NCI-H226 (cell line): ENCODE data around the gene U2AF2.
"Not testable (repeated sequence)": the region's sequence is repeated elsewhere in the genome, so short reads cannot be mapped to it uniquely, and the experiment has no call there.

Source experiments
- DNase-seq: peaks from one replicate; pipeline ENCODE4 v3.0.0-alpha.2; 2015

The U2AF2 gene

DNA sequence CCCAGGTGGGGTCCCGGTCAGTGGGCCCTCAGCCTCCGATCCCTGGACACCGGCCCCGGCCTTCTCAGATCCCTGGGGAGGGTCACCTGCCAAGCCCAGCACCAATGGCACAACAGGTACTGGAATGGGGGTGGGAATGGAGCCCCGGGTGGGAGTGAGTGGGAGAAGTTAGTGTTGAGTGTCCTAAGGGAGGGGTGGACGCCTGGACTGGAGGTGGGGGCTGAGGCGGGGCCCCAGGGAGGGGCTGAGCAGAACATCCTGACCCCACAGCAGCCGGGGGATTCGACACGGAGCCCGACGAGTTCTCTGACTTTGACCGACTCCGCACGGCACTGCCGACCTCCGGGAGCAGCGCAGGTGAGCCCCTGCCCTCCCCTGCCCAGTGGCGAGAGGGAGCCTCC, 37.8 kb downstream of the U2AF2 start:
- no peak for DNase-seq

DNA sequence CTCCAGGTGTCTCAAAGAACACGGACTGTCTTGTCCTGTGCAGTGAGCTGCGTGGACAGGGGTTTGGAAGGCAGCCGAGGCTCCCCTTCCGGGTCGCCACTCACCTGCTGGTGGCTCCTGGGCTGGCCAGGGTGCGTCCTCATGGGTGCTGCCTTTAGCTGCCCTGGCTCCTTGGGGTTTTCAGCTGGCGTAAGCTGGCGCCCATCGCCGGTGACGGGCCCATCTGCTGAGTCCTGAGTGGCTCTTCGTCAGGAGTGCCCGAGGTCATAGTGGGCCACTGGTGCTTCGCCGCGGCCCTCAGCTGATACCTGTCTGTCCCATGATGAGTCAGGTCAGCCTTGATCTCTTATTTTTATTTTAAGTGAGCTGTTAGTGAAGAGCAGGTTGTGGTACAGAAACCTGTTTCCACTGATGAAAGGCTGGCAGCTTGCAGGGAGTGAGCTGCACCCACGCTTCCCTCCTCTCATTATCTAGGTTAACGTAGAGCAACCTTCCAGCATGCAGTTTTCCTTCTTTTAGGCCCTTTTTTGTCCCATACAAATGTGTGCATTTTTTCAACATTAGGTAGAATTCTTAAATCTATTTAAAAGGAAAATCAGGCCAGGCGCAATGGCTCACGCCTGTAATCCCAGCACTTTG, 38.6 kb downstream of the U2AF2 start:
- no peak for DNase-seq

DNA sequence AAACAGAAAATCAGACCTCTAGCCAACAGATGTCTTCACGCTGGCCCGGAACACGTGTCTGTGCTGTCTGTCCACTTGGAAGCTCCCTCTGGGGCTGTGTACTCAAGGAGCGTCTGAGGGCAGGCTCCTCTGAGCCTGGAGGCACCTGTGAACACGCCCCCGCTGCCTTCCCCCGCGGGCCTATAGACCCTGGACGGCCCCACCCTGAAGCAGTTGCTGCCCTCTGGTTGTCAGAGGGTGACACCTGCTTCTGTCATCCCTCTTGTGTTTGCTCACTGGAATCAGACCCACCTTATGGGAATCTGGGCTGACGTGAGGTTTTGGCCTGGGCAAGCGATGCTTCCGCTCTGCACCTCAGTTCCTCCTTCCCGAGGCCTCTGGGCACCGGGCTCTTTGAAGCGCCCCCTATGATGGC, 39.4 kb downstream of the U2AF2 start:
- no peak for DNase-seq

DNA sequence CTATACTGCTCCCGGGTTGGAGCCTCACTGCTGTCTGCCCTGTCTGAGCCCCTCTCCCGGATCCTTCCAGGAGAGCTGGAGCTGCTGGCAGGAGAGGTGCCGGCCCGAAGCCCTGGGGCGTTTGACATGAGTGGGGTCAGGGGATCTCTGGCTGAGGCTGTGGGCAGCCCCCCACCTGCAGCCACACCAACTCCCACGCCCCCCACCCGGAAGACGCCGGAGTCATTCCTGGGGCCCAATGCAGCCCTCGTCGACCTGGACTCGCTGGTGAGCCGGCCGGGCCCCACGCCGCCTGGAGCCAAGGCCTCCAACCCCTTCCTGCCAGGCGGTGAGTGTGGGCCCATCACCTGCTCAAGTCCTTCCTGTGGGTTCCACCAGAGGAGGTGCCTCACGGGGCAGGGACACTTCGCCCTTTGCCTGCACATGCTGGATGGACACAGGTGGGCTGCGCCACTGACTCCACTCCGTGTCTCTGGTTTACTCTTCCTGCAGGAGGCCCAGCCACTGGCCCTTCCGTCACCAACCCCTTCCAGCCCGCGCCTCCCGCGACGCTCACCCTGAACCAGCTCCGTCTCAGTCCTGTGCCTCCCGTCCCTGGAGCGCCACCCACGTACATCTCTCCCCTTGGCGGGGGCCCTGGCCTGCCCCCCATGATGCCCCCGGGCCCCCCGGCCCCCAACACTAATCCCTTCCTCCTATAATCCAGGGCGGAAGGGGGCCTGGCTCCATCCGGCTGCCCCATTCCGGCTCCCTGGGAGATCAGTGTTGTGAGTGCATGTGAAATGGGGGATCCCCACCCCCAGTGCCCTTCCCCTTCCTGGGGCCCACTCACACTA, 40.0 kb downstream of the U2AF2 start:
- no peak for DNase-seq

DNA sequence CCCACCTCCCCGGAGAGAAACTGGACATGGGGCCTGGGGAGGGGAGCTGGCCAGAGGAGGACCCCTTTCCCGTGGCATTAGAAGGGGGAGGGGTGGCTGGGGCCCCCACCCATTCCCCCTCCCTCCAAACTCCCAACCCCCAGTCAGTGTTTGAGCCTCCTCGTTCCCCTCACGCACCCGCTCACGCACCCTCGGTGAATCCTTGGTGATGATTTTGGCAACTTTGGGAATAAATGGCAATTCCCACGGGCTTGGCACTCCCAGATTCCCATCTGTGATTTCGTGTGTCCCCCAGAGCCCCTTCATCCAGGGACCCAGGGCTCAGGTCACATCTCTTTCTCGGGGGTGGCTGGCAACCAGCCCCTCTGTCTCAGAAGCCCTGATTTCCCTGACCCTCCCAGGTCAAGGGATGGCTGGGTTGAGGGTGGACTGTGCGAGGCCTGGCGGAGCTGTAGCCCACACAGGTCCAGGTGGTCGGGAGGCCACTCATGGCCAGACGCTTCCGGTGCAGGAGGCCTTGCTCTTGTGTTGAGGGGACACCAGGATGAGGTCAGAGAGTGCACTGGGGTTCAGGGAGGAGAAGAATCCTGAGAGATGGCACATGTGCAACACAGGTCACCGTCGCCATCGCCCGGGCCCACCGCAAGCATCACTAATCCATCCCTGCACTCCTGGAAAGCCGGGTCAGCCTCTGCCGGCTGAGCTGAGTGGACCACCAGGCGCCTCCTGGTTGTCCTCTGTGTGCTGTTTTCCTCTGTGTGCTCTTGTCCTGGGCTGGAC, 40.9 kb downstream of the U2AF2 start:
- DNase-seq: no peak

DNA sequence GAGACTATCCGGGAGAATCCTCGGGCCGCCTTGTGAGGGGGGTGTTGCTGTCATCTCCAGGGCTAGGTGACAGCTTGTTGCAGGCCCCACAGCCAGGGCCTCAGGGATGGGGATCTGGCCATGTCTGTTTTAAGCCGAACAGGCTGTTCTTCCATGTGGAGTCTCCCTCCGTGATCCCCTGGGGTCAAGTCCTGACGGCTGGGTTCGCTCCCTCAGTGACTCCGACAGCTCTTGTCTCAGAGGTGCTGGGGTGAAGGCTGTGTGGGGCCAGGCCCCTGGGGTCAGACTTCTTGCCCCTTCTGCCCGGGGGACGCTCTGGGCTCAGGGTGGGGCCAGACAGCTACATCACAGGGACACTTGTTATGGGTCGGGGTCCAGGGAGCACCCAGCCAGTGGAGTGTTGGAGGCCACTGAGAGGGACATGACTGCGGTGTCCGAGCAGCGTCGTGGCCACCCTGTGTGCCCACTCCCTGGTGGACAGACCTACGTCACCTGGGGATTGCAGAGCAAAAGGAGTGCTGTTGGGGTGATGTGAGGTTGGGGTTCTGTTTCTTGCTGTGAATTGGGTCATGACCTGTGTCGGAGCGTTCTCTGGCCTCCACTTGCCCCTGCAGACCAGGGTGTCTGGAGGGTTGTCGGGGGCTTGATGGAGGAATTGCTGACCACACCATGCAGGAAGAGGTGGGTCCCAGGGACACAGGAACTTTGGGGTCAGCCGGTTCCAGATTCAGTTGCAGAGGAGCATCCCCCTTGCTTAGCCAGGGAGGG, 41.6 kb downstream of the U2AF2 start:
- DNase-seq: no peak

DNA sequence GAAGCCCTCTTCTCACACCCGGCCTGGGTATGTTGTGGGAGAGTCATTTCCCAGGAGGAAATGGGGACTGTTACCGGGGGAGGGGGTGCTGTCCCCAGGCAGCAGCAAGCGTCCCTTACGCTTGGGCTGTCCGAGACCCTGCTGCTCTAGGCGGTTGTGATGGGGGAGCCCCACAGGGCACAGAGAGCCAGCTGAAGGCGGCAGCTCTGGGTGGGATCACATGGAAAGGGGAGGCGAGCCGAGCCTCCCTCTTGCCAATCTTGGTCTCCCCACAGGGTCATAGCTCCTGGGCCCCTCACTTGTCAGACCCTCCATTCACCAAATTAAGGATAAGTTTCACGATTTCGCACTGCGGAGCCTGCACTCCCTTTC, 42.2 kb downstream of the U2AF2 start:
- DNase-seq: no peak

DNA sequence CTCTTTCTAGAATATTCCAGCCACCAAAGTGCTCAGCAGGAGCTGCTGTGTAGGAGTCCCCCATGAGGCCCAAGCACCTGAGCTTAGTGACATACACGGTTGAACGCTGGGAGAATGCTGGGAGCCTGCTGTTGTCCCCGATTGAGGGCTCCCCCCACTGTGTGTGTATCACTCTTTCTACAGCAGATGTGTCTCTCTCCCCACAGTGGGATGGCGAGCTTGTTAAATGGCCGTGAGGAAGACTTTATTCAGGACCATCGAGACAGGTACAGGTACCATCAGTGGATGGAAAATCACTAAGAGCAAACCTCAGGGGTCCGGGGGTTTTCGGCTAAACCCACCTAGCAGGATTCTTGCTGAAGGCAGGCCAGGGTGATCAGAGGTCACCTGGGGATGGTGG, 42.9 kb downstream of the U2AF2 start:
- no peak for DNase-seq

DNA sequence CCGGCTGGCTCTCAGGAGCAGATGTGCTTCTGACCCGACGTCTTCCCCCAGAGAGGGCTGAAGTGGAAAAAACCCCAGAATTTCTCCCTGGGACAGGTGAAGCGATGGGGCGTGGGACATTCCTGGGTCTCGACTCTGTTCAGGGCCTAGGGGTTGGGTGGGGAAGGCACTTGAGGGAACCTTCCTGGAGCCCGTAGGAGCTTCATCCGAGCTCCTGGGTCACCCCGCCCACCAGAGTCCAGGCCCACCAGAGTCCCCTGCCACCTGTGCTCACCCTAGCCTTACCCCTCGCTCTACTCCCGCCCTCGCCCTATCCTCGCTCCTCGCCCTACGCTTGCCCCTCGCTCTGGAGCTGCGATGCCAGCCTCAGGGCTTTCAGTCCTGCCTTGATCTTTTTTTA, 43.4 kb downstream of the U2AF2 start:
- no peak for DNase-seq

DNA sequence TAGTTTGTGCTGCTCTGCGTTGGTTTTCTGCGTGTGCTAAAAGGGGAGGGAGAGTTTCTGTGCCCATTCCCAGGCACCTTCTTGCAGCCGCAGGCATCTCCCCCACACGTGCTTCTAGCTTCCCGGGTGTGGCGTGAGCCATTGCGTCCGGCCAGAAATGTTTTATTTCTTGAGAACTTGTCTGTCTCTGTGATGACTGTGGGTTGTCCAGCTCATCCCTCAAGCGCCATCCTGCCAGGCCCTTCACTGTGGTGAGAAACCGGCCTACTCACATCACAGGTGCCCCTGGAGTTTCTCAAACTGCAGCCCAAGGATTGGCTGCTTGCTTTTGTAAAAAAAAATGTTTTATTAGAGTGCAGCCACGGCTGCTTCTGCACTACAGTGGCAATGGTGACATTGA, 44.4 kb downstream of the U2AF2 start:
- DNase-seq: no peak

DNA sequence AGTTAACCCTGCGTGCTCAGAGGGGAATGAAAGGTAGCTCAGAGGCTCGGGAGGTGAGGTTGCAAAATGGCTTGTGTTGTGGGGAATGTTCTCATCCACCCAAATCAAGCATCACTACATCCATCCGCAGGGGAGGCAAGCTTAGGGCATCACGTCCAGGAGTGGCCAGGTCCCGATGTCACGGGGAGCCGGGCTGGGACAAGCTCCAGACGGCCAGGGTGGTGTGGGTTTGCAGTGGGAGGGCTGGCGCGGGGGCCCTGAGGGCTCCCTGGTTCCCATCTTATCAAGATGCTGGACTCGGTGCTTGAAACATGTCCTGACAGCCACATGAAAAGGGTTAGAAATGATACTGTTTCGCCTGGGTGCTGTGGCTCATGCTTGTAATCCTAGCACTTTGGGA, 46.0 kb downstream of the U2AF2 start:
- no peak for DNase-seq

DNA sequence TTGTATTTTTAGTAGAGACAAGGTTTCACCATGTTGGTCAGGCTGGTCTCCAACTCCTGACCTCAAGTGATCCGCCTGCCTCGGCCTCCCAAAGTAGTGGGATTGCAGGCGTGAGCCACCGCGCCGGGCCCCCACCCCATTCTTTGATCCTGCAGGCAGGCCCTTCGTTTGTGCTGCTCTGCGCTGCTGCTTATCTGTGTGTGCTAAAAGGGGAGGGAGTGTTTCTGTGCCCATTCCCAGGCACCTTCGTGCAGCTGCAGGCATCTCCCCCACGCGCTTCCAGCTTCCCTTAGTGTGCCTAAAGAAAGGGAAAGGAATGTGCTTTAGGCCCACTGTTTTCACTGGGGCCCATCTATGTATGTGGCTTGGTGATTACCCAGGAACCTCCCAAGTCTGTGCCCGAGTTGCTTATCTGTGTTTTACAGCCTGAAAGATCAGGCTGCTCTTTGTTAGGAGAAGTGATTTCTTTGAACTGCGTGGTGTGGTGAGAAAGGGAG, 47.3 kb downstream of the U2AF2 start:
- peak; percentile 20 for DNase-seq

DNA sequence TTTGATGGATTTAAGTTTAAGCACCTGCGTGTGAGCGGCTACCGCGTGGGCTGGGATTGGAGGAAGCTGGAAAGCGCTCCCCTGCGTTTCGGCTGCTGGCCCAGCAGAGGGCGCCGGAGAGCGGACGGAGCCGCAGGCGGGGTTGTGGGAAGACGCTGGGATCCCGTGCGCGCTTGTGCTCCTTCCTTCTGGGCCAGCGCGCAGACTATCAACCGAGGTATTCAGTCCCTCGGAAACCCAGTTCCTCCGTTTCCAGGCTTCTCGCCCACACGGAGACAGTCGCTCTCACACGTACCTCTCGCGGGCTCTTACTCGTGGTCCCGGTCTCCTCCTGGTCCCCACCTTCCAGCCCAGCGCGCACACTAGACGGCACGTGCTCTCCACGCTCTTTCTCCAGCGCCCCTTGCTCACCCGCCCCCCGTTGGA, 49.0 kb downstream of the U2AF2 start:
- DNase-seq: no peak

DNA sequence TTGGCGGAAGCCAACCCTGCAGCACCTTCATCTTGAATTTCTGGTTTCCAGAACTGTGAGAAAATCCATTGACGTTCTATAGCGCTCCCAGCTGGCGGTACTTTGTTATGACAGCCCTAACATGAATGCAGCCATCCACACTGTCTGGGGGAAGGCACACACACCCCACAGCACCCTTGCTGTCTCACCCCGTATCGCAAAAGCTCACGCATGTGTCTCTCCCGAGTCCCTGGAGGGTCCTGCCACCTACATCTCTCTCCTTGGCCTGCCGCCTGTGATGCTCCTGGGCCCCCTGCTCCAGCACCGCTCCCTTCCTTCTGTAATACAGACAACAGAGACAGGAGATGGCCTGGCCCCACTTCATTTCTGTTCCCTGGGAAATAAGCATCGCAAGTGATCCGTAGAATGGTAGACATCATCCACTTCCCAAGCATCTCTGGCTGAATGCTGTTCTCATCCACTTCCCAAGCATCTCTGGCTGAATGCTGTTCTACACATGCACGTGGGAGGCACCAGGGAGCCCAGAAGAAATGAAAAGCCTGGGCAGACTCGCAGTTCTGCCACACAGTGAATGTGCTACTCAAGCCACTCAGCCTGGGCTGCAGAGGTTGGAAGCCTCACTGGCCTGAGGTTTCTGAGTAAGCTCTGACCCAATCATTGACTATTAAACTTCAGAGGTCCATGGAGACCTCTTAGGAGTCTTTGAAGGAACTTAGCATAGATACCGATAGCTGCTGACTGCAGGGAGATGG, 49.8 kb downstream of the U2AF2 start:
- DNase-seq: no peak

DNA sequence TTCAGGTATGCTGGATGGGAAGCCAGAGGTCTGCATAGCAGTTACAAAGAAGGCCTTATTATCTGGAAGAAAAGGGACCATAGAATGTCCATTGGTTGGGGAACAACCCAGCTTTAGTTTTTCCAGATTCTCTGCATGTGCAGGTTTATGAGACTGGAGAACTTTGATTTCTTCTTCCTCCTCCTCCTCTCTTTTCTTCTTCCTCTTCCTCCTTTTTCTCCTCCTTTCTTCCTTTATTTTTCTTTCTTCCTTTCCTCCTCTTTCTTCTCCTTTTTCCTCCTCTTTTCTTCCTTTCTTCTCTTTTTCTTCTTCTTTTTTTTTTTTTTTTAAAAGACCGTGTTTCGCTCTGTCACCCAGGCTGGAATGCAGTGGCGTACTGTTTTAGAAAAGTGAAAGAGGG, 51.1 kb downstream of the U2AF2 start:
- no peak for DNase-seq

DNA sequence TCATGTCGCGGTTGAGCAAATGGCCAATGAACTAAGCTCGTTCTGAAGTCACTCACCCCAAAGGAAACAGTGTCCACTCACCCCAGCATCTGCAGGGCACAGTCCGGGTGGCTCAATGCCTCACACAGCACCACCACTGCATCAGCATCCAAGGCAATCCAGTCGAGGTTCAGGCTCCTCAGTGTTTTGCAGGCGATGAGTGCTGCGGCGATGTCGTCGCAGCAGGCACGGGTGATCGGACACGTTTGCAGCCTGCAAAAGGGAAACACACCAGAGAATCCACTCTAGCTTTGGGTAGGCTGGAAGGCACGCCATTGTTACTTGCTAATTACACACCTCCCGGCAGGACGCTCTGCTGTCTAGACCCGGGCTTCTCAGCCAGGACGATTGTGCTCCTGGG, 56.9 kb downstream of the U2AF2 start:
- DNase-seq: no peak

DNA sequence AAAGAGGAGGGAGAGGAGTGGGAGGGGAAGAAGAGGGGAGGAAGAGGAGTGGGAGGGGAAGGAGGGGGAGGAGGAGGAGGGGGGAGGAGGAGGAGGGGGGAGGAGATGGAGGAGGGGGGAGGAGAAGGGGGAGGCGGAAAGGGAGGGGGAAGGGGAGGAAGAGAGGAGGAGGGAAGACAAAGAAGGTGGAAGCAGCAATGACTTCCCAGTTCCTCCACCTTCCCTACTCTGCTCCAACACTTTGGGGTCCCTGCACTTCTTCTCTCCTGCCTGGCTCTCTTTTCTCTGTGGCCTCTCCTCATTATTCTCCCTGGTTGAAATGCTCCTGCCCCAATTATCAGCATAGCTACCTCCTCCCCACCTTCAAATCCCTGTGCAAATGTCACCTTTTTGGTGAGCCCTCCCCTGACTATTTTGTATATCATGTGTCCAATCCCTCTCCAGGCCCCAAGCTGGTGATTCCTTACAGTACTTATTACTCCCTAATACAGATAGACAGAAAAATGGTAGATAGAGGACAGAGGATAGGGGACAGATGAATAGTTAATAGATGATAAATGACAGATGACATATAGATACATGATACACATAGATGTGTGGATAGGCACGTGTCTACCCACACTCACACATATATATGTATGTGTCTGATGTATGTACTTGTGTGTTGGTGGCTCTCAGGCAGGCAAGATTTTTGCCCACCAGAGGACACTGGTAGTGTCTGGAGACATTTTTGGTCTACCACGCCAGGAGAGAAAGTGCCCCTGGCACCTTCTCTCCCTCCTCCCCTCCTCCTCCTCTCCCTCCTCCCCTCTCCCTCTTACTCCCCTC, 58.2 kb downstream of the U2AF2 start:
- DNase-seq: no peak

DNA sequence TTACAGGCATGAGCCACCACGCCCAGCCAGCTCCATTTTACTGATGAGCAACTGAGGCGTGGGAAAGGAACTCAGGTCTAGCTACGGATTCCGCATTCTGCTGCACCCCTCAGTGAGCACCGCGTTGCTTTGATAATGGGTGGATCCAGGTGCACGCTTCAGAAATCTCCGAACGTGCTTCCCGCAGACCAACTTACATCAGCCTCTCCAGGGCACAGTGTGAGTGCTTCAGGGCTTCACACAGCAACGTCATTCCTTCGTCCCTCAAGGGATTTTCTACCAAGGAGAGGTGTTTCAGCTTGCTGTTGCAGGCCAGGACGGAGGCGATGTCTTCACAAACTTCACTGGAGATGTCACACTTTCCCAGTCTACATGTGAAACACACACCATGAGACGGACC, 61.7 kb downstream of the U2AF2 start:
- DNase-seq: no peak

DNA sequence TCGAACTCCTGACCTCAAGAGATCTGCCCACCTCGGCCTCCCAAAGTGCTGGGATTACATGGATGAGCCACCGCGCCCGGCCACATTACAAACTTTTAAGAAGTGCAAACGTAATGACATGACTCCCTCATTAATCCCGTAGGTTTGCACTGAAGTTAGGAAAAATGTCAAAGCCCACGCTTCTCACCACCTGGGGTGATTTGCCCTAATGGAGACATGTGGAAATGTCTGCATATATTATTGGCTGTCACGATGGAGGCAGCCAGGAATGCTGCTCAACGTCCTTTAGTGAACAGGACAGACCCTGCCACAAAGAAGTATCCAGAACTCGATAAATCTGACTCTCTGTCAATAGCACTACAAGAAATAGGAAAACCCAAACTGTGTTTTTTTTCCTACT, 62.4 kb downstream of the U2AF2 start:
- DNase-seq: no peak

DNA sequence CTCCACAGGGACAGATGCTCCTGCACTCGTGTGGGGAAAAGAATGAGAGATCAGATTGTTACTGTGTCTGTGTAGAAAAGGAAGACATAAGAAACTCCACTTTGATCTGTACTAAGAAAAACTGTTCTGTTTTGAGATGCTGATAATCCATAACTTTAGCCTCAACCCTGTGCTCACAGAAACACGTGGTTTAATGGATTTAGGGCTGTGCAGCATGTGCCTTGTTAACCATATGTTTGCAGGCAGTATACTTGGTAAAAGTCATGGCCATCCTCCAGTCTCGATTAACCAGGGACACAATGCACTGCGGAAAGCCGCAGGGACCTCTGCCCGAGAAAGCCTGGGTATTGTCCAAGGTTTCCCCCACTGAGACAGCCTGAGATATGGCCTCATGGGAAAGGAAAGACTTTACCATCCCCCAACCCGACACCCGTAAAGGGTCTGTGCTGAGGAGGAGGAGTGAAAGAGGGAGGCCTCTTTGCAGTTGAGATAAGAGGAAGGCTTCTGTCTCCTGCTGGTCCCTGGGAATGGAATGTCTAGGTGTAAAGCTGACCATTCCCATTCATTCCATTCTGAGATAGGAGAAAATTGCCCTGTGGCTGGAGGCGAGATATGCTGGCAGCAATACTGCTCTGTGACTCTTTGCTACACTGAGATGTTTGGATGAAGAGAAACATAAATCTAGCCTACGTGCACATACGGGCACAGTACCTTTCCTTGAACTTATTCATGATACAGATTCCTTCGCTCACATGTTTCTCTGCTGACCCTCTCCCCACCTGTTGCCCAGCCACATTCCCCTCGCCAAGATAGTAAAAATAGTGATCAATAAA, 63.3 kb downstream of the U2AF2 start:
- DNase-seq: not testable (repeated sequence)
